HEK293T (cell line): ENCODE measurements around the gene OPCML.

Experiments
- ELF4 ChIP-seq: fragments of 450-650 bp; IDR thresholded peaks from 2 replicates; pipeline ENCODE4 v1.6.1; 2017; ENCODE audit warnings: antibody characterized with exemption
- FOXA1 ChIP-seq: fragments of 450-650 bp; IDR thresholded peaks from 2 replicates; pipeline ENCODE4 v1.6.1; 2016; ENCODE audit warnings: mild to moderate bottlenecking
- FOXM1 ChIP-seq: fragments of 450-650 bp; IDR thresholded peaks from 2 replicates; pipeline ENCODE4 v1.6.1; 2017; ENCODE audit warnings: mild to moderate bottlenecking, borderline replicate concordance
- SP1 ChIP-seq: fragments of 450-650 bp; IDR thresholded peaks from 2 replicates; pipeline ENCODE4 v1.6.1; 2017
- SUZ12 ChIP-seq: fragments of 450-650 bp; IDR thresholded peaks from 2 replicates; pipeline ENCODE4 v1.6.1; 2016; ENCODE audit warnings: mild to moderate bottlenecking
- ZNF384 ChIP-seq: fragments of 450-650 bp; IDR thresholded peaks from 2 replicates; pipeline ENCODE4 v1.6.1; 2016

GRCh38 chr11:133047036-133047770 lies 485.1 kb downstream of the OPCML start:
- TF ChIP-seq FOXA1: no peak
- no peak for TF ChIP-seq SUZ12
- TF ChIP-seq ELF4: no peak
- no peak for TF ChIP-seq ZNF384
- no peak for TF ChIP-seq SP1
- no peak for TF ChIP-seq FOXM1
